K562 (cell line): ENCODE results near the gene WDR18. TPM values are rescaled to one million over a fixed set of nuclear protein-coding genes. Genes with fewer than 3 reads are reported as not detected.

Source experiments
- BRD4 ChIP-seq: fragments of 200-600 bp; sonication (generic); IDR thresholded peaks from 2 replicates; pipeline ENCODE4 v1.6.1; 2017; ENCODE audit warnings: inconsistent platforms
- FOS ChIP-seq: IDR thresholded peaks from 3 replicates; pipeline ENCODE4 v1.6.1; 2011; ENCODE audit not compliant: insufficient read length; ENCODE audit errors: extremely low read depth
- FUS ChIP-seq: fragments of 200-400 bp; formaldehyde crosslinking; optimal IDR thresholded peaks from 2 replicates; pipeline ENCODE3; 2017; ENCODE audit warnings: low read depth, low read length
- HMGXB4 ChIP-seq: sonication (generic); formaldehyde crosslinking; IDR thresholded peaks from 2 replicates; pipeline ENCODE4 v1.8.1; 2023; ENCODE audit warnings: mild to moderate bottlenecking, missing genetic modification reagents
- KAT8 ChIP-seq: fragments of 450-650 bp; IDR thresholded peaks from 2 replicates; pipeline ENCODE4 v1.6.1; 2016; ENCODE audit warnings: low read depth, mild to moderate bottlenecking
- NFRKB ChIP-seq: fragments of 450-650 bp; IDR thresholded peaks from 2 replicates; pipeline ENCODE4 v1.6.1; 2016; ENCODE audit warnings: low read depth
- NR2F6 ChIP-seq: fragments of 450-650 bp; formaldehyde crosslinking; IDR thresholded peaks from 2 replicates; pipeline ENCODE4 v1.4.0; 2020; ENCODE audit warnings: mild to moderate bottlenecking
- RBBP5 ChIP-seq: fragments of 200-600 bp; sonication (generic); IDR thresholded peaks from 2 replicates; pipeline ENCODE4 v1.6.1; 2012; ENCODE audit warnings: borderline replicate concordance, mild to moderate bottlenecking, low read length, control low read depth, inconsistent platforms; ENCODE audit not compliant: insufficient read depth, poor library complexity, severe bottlenecking
- RBM25 ChIP-seq: fragments of 200-400 bp; formaldehyde crosslinking; IDR thresholded peaks from 2 replicates; pipeline ENCODE4 v1.6.1; 2018; ENCODE audit warnings: low read length, low read depth, moderate library complexity; ENCODE audit not compliant: severe bottlenecking
- RNF219 ChIP-seq: fragments of 250-450 bp; sonication (Bioruptor Pico); IDR thresholded peaks from 2 replicates; pipeline ENCODE4 v1.5.0; 2022; ENCODE audit warnings: mild to moderate bottlenecking
- SFPQ ChIP-seq: fragments of 200-400 bp; formaldehyde crosslinking; IDR thresholded peaks from 2 replicates; pipeline ENCODE4 v1.6.1; 2017; ENCODE audit warnings: mild to moderate bottlenecking, low read depth, low read length, moderate library complexity
- SIX5 ChIP-seq, 2 experiments: IDR thresholded peaks; 2 replicates each; pipeline ENCODE4 v1.6.1; 2011; ENCODE audit warnings: low read length in 2 of 2, borderline replicate concordance in 1 of 2, low read depth in 1 of 2, mild to moderate bottlenecking in 1 of 2, moderate library complexity in 1 of 2; ENCODE audit not compliant: insufficient read depth in 1 of 2
- SMARCE1 ChIP-seq: fragments of 450-650 bp; IDR thresholded peaks from 2 replicates; pipeline ENCODE4 v1.7.1; 2016; ENCODE audit warnings: mild to moderate bottlenecking
- SRSF7 ChIP-seq: fragments of 200-400 bp; formaldehyde crosslinking; optimal IDR thresholded peaks from 2 replicates; pipeline ENCODE3; 2017; ENCODE audit warnings: mild to moderate bottlenecking, low read depth, low read length
- STAG1 ChIP-seq: sonication (generic); formaldehyde crosslinking; IDR thresholded peaks from 2 replicates; pipeline ENCODE4 v1.5.0; 2020; ENCODE audit warnings: missing genetic modification reagents, borderline replicate concordance
- TARDBP ChIP-seq: fragments of 450-650 bp; IDR thresholded peaks from 2 replicates; pipeline ENCODE4 v1.6.1; 2016
- TOE1 ChIP-seq, 2 experiments: fragments of 450-650 bp in 1 of 2; sonication (generic) in 1 of 2; formaldehyde crosslinking in 1 of 2; IDR thresholded peaks; 2 replicates each; pipeline versions ENCODE4 v1.7.1 to v1.8.0; 2016 to 2022; ENCODE audit warnings: borderline replicate concordance in 2 of 2, mild to moderate bottlenecking in 2 of 2, antibody characterized with exemption in 1 of 2, inconsistent platforms in 1 of 2, low read depth in 1 of 2, missing genetic modification reagents in 1 of 2, moderate library complexity in 1 of 2
- TRIM28 ChIP-seq: fragments of 450-650 bp; IDR thresholded peaks from 2 replicates; pipeline ENCODE4 v1.6.1; 2017
- ZBED1 ChIP-seq: IDR thresholded peaks from 2 replicates; pipeline ENCODE4 v1.6.1; 2014
- ZBTB1 ChIP-seq: sonication (generic); formaldehyde crosslinking; IDR thresholded peaks from 2 replicates; pipeline ENCODE4 v1.8.1; 2023; ENCODE audit warnings: missing genetic modification reagents, low read depth, mild to moderate bottlenecking, borderline replicate concordance
- ZFX ChIP-seq: sonication (generic); formaldehyde crosslinking; IDR thresholded peaks from 2 replicates; pipeline ENCODE4 v1.8.0; 2022; ENCODE audit warnings: mild to moderate bottlenecking, missing genetic modification reagents, moderate library complexity
- ZNF445 ChIP-seq: fragments of 250-450 bp; sonication (Bioruptor Pico); IDR thresholded peaks from 2 replicates; pipeline ENCODE4 v1.4.0; 2020; ENCODE audit warnings: low read depth, mild to moderate bottlenecking, moderate library complexity
- ZNF696 ChIP-seq: fragments of 250-450 bp; sonication (Bioruptor Pico); conservative IDR thresholded peaks from 2 replicates; pipeline ENCODE4 v1.4.0; 2020; ENCODE audit warnings: mild to moderate bottlenecking, moderate library complexity
- ZNF707 ChIP-seq: fragments of 250-450 bp; sonication (Bioruptor Pico); conservative IDR thresholded peaks from 2 replicates; pipeline ENCODE4 v1.8.0; 2022; ENCODE audit warnings: inconsistent platforms, mild to moderate bottlenecking, moderate library complexity
- polyA plus RNA-seq, 8 experiments: library from polyadenylated mRNA; depleted of rRNA in 4 of 8; stranded (reverse) in 5 of 8; unstranded in 3 of 8; fragments of >200 nt; fragmentation: Nextera tagmentation in 2 of 8; fragmentation: Illumina TruSeq in 1 of 8; extraction: Ambion mirVana in 2 of 8; extraction: Trizol in 1 of 8; gene quantifications; 2 replicates each; pipeline versions ENCODE4 v1.2.1 to v1.2.3, GENCODE V29; 2011 to 2014; ENCODE audit warnings: inconsistent platforms in 1 of 8, missing spikeins in 1 of 8
- total RNA-seq, 7 experiments: library from RNA; depleted of rRNA in 6 of 7; stranded (reverse); fragments of >200 nt in 6 of 7; fragmentation: Illumina TruSeq in 2 of 7; extraction: Trizol in 2 of 7; gene quantifications; 2 replicates each; pipeline versions ENCODE4 v1.2.1 to v1.2.3, GENCODE V29; 2011 to 2021; ENCODE audit warnings: low replicate concordance in 1 of 7

The WDR18 gene
- total and polyA plus RNA-seq, 9 of the 15 experiments (the other 6 are each of a cell fraction or from before 2014, with no cell fraction given) = 0.65 to 181 (median 30.1) TPM

GRCh38 chr19:982567-983170, 1.5 kb upstream of the WDR18 start (continued):
- TF ChIP-seq HMGXB4 = 0 out of 2 replicates have a peak, but pooled peaks have one; percentile 71
- TF ChIP-seq SFPQ = no peak
- no peak for TF ChIP-seq NR2F6 (CRISPR knock-in tag)
- 0 out of 2 replicates have a peak, but pooled peaks have one; percentile 30 for TF ChIP-seq ZFX (CRISPR knock-in tag)
- TF ChIP-seq FUS = peak; percentile 76
- TF ChIP-seq FOS = no peak
- TF ChIP-seq TARDBP = peak; percentile 45; the same call in 1 of the 2 replicates
- no peak for TF ChIP-seq ZBED1
- no peak for TF ChIP-seq RNF219 (CRISPR knock-in tag)
- TF ChIP-seq ZBTB1 (CRISPR knock-in tag) = no peak
- no peak for TF ChIP-seq TOE1 (IDR thresholded peaks at IDR 0.05; ENCODE audit: borderline replicate concordance)
- no peak for TF ChIP-seq TOE1 (CRISPR knock-in tag; IDR thresholded peaks at IDR 0.05; ENCODE audit: borderline replicate concordance, low read depth)
- TF ChIP-seq TRIM28 = no peak; the same call in 1 of the 2 replicates
- TF ChIP-seq SIX5 (IDR thresholded peaks at IDR 0.05; ENCODE audit: borderline replicate concordance in 1 of 2, insufficient read depth in 1 of 2, low read depth in 1 of 2, low read length in 2 of 2) = no peak
- TF ChIP-seq ZNF445 (CRISPR knock-in tag) = no peak
- no peak for TF ChIP-seq SRSF7
- no peak for TF ChIP-seq KAT8
- no peak for TF ChIP-seq SMARCE1
- peak; percentile 88 for TF ChIP-seq STAG1
- peak; percentile 68 for TF ChIP-seq RBM25
- TF ChIP-seq BRD4 = no peak
- no peak for TF ChIP-seq NFRKB
- TF ChIP-seq ZNF696 = no peak
- TF ChIP-seq ZNF707 (CRISPR knock-in tag) = no peak
- TF ChIP-seq RBBP5 = peak; percentile 26
